Cortex of kidney (tissue), 1 donor: ENCODE data around the gene KRT37.

ENCODE experiments used
- DNase-seq: peaks from one replicate; lab custom pipeline; 2025; lab: John Stamatoyannopoulos, UW

KRT37 gene

DNA sequence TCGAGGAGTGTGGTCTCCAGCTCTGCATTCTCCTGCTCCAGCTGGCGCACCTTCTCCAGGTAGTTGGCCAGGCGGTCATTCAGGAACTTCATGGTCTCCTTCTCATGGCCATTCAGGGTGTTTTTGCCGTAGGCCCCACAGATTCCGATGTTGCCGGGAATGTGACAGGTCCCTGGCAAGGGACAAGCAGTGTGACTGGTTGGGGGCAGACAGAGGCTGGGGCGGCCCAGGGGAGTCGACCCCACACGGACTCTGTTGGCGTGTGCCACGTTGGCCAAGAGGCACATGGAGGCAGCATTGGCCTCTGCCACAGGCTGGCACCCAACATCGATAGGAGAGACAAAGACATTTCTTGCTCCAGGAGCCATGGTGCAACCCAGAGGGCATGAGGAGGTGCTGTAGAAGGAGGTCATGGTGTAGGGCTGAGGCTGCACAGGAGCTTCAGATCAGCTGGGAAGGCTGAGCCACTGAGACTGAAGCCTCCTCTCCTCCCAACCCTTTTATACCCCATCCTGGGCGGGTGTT is at the start of gene KRT37:
Gene KRT37 (minus strand): TSS at position 475 of the 525 bp plus-strand sequence. CDS start 62 bp downstream, at position 413.
- no peak for DNase-seq

GRCh38 chr17:41468346-41468745 is 44.0 kb upstream of the KRT37 start:
- no peak for DNase-seq

DNA sequence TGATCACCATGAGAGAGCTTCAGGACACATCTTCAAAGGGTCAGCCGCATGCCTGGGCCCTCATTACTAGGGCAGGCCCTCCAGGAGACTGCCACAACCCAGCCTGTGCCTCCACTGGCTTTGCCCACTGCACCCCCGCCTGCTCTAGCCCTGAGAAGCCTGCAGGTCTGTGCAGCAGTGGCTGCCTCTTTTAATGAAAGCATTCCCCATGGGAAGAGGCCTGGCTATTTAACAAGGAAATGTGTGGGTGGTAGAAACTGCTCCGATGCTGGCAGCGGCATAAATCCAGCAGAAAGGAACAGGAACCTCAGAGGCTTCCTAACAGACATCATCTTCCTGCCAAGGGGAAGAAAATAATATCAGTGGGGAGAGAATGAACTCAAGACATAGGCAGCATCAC is 43.2 kb upstream of the KRT37 start:
- no peak for DNase-seq

DNA sequence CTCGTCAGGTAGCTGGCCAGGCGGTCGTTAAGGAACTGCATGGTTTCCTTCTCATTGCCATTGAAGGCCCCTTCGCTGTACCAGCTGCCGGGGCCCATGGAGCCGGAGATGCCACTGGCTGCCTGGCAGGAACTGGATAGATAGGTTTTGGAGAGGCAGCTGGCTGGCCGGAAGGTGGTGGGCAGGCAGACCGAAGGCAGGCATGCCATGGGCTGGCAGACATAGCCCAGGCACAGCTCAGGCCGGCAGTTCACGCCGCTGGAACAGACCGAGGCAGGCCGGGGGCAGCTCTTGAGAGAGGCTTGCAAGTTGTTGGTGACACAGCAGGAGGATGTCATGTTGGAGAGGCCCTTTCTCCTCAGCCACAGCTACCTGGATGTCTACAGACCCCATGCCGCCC is 42.6 kb upstream of the KRT37 start, which contains the start of gene KRT32:
Gene KRT32 (minus strand): TSS at position 399 of the 400 bp plus-strand sequence. CDS start 61 bp downstream, at position 338.
- DNase-seq, result no peak

- DNase-seq, result no peak
These were observed 40.3 kb upstream of the KRT37 start for GRCh38 chr17:41464682-41465081.

- no peak for DNase-seq
These were observed 39.8 kb upstream of the KRT37 start for GRCh38 chr17:41464173-41464572.

GRCh38 chr17:41463746-41464145 is 39.4 kb upstream of the KRT37 start:
- no peak for DNase-seq

DNA sequence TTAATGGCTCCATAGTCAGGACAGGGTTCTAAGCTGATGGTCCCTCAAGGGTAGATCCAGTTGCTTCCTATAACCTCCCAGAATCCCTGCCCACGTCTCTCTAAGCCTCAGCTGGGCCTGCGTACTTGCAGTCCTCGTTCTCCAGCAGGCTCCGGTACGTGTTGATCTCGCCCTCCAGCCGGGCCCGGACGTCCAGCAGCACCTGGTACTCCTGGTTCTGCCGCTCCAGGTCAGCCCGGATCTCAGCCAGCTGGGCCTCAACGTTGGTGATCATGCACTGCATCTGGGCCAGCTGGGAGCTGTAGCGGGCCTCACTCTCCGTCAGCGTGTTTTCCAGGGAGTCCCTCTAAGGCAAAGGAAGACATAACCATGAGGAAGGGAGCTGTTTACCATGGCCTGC is 38.3 kb upstream of the KRT37 start:
- no peak for DNase-seq

DNA sequence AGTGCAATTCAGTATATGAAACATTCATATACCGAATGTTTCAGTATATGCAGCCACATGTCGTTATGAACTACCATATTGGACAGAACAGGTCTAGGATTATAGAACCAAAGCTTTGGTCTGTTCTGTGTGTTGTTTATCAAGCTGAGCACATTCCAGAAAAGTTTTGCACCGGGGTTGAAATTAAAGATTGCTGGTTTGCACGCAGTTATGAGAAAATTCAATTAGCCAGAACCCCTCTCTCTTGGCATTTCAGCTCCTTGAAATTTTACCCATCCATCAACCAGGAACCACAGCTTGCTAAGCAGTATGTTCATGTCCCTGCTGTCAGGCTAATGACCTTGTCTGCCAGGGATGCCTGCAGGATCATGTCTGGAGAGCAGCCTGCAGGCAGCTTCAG is 33.3 kb upstream of the KRT37 start:
- DNase-seq, result no peak

DNA sequence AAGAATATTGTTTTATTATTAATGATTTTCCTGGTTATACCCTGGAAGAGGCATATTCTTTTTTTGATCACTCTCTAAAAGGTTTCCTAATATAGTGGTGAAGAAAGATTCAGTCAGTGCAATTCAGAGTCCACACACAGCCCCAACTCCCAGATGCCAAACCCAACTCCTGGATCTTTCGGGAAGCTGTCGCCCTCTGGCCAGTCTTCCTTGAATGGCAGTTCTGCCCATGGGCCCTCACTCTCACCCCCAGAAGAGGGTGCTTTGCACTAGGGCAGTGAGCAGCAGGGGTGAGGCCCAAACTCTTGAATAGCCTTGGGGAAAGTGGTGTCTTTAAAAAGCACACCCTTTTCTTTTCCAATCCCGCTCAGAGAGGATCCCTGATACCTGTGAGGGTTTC is 31.8 kb upstream of the KRT37 start:
- DNase-seq, result no peak

DNA sequence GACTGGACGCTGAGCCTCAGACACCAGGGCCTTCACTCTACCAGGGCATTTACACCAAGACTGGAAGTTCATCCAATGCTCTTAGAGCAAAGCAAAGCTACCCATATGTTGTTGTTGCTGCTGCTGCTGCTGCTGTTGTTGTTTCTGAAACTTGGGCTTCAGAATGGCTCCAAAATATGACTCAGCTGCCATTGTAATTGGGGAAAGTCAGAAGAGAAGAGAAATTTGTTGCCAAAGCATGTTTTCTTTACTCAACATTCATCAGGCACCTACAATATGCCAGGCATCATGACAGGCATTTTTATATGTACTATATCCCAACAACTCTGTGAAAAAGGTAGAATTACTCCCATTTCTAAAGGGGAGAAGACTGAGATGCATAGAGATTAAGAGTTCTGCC is 30.9 kb upstream of the KRT37 start:
- DNase-seq, result no peak

DNA sequence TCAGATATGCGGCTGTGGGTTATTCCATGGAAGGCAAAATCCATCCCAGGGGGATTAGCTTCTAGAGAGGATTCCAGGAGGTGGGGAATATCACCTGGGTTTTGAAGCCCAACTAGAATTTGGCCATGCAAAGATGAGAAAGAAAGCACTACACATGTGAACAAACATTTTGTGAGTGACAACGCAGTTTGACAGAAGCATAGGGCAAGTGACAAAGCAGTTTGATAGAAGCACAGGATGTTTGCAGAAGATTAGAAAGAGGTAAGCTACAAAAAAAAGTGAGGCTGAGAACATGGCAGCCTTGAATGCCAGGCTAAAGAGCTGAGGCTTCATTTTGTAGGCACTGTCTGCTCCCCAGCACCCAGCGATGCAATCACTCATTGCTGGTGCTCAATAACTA is 28.7 kb upstream of the KRT37 start:
- no peak for DNase-seq

GRCh38 chr17:41452281-41452680 is 27.9 kb upstream of the KRT37 start:
- DNase-seq, result no peak

DNA sequence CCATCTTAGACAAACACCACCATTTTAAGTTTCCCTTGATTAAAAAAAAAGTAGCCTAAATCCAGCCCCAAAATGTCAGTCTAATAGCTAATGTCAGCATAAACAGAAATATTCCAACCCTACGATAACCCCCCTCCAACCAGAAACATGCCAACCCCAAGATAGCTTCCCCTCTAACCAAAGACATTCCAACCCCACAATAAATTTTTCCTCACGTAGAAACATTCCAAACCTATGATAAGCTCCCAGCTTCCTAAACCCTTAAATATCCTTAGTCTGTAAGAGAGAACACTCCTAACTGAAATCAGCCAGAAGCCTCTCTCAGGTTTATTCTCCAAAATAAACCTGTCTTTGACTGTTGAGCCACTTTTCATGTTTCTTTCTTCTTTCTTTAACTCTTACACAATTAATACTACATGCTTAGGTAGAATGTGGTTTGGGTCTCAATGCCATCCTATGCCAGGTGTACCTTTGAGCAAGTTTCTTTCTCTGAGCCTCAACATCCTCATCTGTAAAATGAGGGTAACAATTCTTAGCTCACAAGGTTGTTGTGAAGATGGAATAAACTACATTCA is 26.9 kb upstream of the KRT37 start:
- DNase-seq, result no peak

DNA sequence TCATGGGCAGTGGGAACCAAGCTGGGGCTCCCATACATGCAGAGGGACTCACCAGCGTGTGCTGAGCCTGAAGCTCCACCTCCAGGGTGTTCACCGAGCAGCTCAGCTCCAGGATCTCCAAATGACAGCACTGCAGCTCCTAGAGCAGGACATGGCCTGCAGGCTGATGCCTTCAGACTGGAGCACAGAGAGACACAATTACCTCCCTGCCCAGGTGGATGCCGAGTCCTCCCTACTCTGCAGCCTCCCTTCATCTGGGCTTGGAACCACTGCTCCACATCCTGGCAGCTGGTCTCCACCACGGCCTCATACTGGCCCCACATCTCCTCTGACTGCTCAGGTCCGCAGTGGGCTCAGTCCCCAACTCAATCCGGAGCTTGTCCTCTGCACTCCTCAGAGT is 24.6 kb upstream of the KRT37 start:
- DNase-seq, result no peak

DNA sequence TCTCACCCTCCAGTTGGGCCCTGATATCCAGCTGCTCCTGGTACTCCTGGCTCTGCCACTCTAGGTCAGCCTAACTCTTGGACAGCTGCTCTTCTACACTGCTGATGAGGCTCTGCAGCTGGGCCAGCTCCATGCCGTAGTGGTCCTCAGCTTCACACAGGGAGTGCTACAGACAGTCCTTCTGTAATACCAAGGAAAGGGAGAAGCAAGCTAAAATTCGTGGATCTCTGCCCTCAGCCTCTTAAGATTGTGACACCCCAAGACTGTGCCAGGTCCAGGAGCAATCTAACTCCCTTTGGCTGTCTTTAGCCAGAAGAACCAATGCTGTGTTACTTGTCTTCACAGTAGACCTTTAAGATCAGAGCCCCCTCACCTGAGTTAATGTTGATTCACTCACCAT is 24.1 kb upstream of the KRT37 start:
- no peak for DNase-seq

DNA sequence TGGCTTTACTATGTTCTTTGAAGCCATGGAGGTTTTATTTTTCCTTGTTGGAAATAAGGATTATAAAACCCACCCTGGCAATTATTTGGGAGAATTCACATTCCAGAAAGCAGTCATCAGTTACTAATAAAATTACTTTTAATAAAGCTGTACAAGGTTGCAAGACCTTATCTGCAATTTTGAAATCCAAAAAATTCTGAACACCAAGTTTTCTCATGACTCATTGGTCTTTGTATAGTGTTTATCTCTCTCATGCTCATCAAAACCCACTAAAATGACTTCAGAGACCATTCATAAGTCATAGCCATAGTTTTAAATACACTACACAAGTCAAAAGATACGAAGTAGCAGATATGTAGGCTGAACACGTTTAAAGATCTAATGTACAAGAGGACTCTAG is 22.4 kb upstream of the KRT37 start:
- no peak for DNase-seq

DNA sequence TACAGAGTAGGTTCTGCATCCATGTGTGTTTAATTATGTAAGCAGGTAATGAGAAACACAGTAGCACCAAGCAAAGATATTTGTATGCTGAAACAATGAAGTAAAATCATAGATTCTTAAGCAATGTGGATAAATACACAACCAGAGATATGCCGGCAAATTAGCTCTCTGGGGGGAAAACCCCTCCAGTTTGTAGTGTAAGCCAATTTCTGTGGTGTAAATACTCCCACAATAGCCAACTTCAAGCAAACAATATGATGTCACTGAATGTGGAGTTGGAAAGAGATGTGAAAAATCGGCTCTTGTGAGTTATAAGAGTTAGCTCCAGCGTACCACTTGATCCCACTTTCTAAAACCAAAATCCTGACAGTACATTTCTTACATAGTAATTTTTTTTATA is 20.3 kb upstream of the KRT37 start:
- no peak for DNase-seq

- DNase-seq, result no peak
These were observed 19.8 kb upstream of the KRT37 start for GRCh38 chr17:41444186-41444585.

DNA sequence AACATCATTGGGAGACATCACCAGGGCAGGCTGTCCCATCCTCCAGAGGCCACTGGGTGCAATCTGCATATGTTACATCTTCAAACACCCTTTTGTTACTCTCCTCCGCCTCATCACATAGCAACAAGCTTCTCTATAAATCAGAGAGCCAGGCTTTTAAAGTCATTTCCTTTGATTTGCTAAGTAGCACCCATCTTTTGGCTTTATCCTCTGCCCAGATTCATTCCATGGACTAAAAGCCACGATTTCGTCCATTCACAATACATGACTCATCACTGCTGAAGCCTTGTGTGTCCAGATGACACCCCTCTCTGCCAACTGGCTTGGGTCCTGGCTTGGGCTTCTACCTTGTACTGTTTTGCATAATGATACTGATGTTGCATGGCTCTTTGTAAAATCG is 18.4 kb upstream of the KRT37 start:
- no peak for DNase-seq

DNA sequence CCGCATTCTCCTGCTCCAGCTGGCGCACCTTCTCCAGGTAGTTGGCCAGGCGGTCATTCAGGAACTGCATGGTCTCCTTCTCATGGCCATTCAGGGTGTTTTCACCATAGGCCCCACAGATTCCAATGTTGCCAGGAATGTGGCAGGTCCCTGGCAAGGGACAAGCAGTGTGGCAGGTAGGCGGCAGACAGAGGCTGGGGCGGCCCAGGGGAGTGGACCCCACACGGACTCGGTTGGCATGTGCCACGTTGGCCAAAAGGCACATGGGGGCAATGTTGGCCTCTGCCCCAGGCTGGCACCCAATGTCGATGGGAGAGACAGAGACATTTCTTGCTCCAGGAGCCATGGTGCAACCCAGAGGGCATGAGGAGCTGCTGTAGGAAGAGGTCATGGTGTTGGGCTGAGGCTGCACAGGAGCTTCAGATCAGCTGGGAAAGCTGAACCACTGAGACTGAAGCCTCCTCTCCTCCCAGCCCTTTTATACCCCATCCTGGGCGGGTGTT is 16.2 kb upstream of the KRT37 start, which contains the start of gene KRT38:
Gene KRT38 (minus strand): TSS at position 453 of the 503 bp plus-strand sequence. CDS start 62 bp downstream, at position 391.
- no peak for DNase-seq

DNA sequence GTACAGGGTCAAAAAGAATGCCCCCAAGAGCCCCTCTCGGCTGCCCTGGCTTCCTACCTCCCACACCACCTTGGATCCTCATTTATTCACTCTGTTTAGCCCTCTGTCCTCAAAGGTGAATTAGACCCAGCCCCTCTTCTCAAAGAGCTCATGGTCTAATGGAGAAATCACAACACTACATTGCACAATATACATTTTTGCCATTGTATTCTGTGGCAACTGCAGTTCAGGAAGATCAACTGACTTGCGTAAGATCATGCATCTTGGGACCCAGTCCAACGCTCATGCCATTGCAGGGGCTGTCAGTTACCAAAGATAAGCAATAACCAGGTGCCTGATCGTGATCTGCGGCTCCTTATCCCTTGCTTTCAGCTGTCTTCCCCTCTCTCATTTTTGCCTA is 15.0 kb upstream of the KRT37 start:
- DNase-seq, result no peak

- no peak for DNase-seq
These were observed 13.4 kb upstream of the KRT37 start for GRCh38 chr17:41437769-41438168.

GRCh38 chr17:41437254-41437653 is 12.9 kb upstream of the KRT37 start:
- DNase-seq, result no peak
